ENCODE results near the gene GNAZ.

Gene GNAZ

GRCh38 chr22:23109441-23109978, 39.2 kb downstream of the GNAZ start:
- no peaks in the 10 kb centered on the region for H3K27me3 ChIP-seq
- no peak for DNase-seq
- TF ChIP-seq CTCF (IDR thresholded peaks at IDR 0.05): no peak
- H3K4me1 ChIP-seq: no peaks in the 10 kb centered on the region
- H3K4me3 ChIP-seq: no peak overlapping the region
- intact Hi-C loops (cut with DNase I; ENCODE audit: low total_unique reads): no loop called here
- no peaks in the 10 kb centered on the region for H3K36me3 ChIP-seq
- H3K27ac ChIP-seq: no peak overlapping the region
- no peaks in the 10 kb centered on the region for H3K9me3 ChIP-seq

- DNase-seq: no peak
- H3K4me1 ChIP-seq: no peaks in the 10 kb centered on the region
Observed at GRCh38 chr22:23110190-23110921, 40.0 kb downstream of the GNAZ start.

GRCh38 chr22:23110922-23111527, 40.7 kb downstream of the GNAZ start:
- H3K4me1 ChIP-seq: no peaks in the 10 kb centered on the region
- H3K4me3 ChIP-seq: no peak overlapping the region
- H3K27ac ChIP-seq: no peak overlapping the region
- H3K36me3 ChIP-seq: no peaks in the 10 kb centered on the region
- no peak for DNase-seq
- H3K27me3 ChIP-seq: no peaks in the 10 kb centered on the region
- no peak for TF ChIP-seq CTCF (IDR thresholded peaks at IDR 0.05)
- intact Hi-C loops (cut with DNase I; ENCODE audit: low total_unique reads): no loop called here
- no peaks in the 10 kb centered on the region for H3K9me3 ChIP-seq

More at GRCh38 chr22:23110190-23110921, 40.0 kb downstream of the GNAZ start:
- Histone ChIP-seq H3K27me3 (no peaks in the 10 kb centered on the region), H3K27ac (no peak overlapping the region), H3K9me3 (no peaks in the 10 kb centered on the region), H3K36me3 (no peaks in the 10 kb centered on the region), H3K4me3 (no peak overlapping the region)
- intact Hi-C loops (cut with DNase I; ENCODE audit: low total_unique reads): no loop called here
- TF ChIP-seq CTCF (IDR thresholded peaks at IDR 0.05): no peak

GRCh38 chr22:23112472-23113012, 42.2 kb downstream of the GNAZ start:
- no peak overlapping the region for H3K4me3 ChIP-seq
- no peaks in the 10 kb centered on the region for H3K27me3 ChIP-seq
- no peak overlapping the region for H3K27ac ChIP-seq
- no peaks in the 10 kb centered on the region for H3K4me1 ChIP-seq
- DNase-seq: no peak
- TF ChIP-seq CTCF (IDR thresholded peaks at IDR 0.05): no peak
- intact Hi-C loops (cut with DNase I; ENCODE audit: low total_unique reads): no loop called here
- no peaks in the 10 kb centered on the region for H3K36me3 ChIP-seq
- no peaks in the 10 kb centered on the region for H3K9me3 ChIP-seq

- no peaks in the 10 kb centered on the region for H3K36me3 ChIP-seq
- H3K4me1 ChIP-seq: no peaks in the 10 kb centered on the region
- H3K4me3 ChIP-seq: no peak overlapping the region
- H3K27ac ChIP-seq: no peak overlapping the region
- no peaks in the 10 kb centered on the region for H3K9me3 ChIP-seq
- no peaks in the 10 kb centered on the region for H3K27me3 ChIP-seq
- no peak for TF ChIP-seq CTCF (IDR thresholded peaks at IDR 0.05)
- no peak for DNase-seq
- intact Hi-C loops (cut with DNase I; ENCODE audit: low total_unique reads): no loop called here
Observed at GRCh38 chr22:23113067-23113846, 42.9 kb downstream of the GNAZ start.

Measured in tibial artery (tissue), 4 donors.